GM04504 (cell line): ENCODE data around the gene GLYATL3.

Experiments
- DNase-seq: peaks from one replicate; pipeline ENCODE4 v3.0.0-alpha.2; 2012; ENCODE audit warnings: low read depth

GLYATL3 gene

DNA sequence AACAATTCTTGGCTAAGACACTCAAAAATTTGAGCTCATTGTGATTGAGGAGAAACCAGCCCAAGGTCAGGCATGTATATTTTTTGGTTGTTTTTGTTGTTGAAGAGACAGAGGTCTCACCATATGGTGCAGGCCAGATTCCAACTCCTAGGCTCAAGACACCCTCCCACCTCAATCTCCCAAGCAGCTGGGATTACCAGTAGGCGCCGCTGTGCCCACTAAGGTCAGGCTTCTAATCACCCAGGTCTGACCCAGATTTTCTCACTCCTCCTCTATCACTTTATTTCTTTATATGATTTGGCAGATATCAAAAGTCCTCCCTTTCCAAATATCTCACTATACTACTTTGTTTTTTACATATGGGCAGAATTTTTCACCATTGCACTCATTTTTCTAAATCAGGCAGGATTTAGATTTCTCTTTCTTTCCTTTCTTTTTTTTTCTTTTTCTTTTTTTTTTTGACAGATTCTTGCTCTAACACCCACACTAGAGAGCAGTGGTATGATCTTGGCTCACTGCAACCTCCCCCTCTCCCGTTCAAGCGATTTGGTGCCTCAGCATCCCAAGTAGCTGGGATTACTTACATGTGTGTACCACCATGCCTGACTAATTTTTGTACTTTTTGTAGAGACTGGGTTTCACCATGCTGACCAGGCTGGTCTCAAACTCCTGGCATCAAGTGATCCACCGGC lies 49.0 kb downstream of the GLYATL3 start:
- DNase-seq, result no peak

DNA sequence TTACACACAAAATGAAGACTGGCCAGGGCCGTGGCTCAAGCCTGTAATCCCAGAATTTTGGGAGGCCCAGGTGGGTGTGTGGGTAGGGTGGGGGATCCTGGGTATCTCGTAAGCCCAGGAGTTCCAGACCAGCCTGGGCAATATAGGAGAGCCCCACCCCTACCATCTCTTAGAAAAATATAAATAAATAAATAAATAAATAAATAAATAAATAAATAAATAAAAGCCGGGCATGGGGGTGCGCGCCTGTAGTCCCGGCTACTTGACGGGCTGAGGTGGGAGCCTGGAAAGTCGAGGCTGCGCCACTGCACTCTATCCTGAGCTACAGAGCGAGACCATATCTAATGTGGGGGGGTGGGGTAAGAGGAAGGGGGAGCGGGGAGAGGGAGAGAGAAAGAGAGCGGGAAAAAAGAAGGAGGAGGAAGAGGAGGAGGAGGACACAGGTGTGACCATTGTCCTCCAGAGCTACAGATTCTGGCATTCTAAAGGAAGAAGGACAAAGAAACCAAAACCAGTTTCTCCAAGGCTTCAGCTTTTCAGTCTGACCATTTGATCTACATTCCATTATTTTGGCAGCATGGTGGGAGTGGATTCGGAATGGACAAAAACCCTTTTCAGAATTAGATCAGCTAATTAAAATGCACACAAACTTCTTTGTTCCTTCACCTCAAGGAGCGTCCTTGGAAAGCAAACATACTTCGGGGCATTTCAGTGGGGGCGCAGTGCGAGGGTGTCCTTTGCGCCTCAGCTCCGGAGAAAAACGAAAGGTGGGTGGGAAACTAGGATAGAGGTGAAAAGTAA lies 50.2 kb downstream of the GLYATL3 start:
- DNase-seq, result no peak

DNA sequence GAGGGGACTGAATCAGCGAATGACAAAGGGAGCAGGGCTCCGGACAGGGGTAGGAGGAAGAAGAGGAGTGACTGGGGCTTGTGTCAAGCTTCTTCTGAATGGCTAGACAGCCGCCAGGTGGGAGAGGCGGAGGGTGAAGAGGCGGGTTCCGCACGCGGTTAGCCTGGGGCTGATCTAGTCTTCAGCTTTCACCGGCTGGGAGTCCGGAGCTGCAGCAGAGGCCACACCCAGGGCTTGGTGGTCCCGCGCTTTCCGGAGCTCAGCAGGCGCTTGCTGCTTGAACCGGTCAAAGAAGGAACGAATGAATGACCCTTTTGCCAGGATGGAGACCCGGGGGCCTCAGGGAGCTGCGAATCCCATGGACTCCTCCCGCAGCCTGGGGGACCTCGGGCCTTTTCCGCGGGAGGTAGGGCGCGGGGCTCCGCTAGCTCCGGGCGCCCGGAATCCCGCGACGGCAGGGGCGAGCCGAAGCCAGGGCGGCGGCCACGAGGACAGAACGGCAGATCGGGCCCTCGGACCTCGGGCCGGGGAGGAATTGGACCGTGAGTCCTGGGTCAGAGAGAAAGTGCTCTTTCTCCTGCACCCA lies 50.9 kb downstream of the GLYATL3 start, which contains the start of gene C6orf141:
Gene C6orf141, plus strand, starts transcription at position 177 of the 586 bp plus-strand sequence. Its CDS starts 125 bp downstream, at position 302.
- no peak for DNase-seq

DNA sequence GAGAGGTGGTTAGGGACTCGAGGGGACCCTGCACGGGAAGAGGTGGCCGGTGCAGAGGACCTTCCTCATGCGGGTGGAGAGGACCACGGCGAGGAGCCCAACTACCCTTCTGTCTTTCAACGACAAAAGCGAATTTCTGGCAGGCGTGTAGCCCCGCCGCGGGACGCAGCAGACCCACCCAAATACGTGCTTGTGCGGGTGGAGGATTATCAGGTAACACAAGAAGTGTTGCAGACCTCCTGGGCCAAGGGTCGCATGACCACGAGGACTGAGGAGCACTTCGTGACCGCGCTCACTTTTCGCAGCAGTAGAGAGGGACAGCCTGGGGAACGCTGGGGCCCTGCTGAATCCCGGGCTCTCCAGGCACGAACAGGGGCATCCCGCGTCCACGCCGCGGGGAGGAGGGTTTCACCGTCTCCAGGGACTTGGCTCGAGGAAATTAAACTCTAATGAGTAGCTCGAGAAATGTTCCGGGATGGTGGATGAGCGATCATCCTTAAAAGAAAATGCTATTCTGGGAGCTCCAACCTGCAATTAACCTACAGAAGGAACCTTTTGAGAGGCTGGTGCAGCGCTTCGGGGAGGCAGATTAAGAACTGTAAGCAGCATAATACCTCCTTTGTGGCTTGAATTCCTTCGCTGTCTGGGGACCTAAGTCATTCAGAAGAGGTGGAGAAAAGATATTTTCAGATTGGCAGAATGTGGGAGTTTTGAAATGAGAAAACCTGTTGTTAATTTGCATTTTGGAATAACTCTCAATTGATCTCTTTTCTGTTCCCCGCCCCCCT lies 51.5 kb downstream of the GLYATL3 start:
- DNase-seq, result no peak

DNA sequence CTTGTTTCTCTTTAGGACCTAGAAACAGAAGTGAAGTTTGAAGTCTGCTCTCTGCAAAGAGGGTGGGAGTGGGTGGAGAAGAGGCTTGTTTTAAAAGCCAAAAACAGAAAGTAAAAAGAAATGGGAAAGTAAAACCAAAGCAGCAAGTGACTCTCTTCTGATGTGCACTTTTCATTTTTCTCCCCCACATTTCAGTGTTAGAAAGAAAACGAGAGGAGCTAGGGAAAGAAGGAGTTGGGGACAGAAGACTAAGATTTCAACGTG lies 52.1 kb downstream of the GLYATL3 start:
- DNase-seq, result no peak

DNA sequence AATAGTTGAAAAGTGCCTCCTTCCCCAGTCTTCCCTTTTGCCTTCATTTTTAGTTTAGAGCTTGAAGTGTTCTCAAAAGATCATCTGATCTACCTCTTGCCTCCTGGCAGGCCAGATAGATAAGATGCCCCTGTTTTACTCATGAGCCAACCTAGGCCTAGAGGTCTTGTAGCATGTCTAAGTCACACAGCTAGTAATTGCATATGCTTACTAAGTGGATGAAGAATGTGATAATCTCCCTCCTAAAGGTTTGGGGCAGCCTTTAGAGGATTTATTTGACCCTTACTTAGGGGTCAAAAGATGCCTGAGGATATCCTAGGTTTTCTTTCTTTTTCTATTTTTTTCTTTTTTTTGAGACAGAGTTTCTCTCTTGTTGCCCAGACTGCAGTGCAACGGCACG lies 52.9 kb downstream of the GLYATL3 start:
- DNase-seq, result no peak

DNA sequence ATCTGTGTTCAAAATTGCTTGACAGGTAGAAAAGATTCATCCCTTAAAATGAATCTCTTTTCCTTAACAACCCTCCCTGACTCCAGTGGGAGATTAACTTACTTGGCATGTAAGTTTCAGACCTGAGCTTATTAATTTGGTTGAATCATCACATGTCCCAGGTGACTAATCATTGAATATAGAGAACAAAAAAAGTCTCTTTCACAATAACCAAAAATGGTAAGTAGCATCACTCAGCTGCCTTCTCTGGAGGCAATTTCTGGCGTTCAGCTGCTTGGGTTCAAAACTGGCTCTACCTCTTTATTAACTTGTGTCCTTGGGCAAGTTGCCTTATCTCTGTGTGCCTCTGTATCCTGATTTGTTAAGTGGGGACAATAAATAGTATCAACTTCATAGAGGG lies 53.7 kb downstream of the GLYATL3 start:
- DNase-seq, result peak; percentile 26

DNA sequence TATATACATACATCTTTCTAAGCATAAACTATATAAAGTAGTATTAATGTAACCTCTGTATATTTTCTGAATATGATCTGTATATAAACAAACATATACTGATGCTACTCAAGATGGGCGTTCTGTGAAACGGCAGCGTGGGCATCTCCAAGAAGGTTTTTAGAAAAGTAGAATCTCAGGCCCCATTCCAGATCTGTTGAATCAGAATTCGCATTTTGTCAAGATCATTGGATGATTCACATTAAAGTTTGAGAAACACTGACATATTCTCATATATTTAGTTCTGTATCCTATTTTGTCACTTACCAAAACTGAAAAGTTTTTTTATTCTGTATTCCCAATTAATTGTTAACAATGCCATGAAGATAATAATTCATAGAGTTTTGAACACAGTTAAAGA lies 56.2 kb downstream of the GLYATL3 start:
- no peak for DNase-seq

DNA sequence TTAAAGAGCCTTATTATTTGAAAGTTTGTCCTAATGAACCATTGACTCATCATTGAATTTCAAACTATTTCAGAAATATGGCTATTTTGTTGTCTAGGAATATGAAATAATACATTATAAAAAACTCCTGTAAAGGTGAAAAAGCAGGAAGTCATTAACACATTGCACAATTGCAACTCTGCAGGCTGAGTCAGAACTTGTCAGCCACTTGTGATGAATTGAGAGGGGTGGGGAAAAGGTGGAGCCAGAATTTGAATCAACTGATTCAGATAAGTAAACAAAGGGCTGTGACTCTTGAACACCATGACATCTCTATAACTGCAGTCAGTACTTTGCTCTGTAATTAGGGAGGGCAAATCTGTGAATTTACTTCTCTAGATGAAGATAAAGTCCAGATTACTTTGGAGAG lies 56.7 kb downstream of the GLYATL3 start:
- DNase-seq, result peak; percentile 66

DNA sequence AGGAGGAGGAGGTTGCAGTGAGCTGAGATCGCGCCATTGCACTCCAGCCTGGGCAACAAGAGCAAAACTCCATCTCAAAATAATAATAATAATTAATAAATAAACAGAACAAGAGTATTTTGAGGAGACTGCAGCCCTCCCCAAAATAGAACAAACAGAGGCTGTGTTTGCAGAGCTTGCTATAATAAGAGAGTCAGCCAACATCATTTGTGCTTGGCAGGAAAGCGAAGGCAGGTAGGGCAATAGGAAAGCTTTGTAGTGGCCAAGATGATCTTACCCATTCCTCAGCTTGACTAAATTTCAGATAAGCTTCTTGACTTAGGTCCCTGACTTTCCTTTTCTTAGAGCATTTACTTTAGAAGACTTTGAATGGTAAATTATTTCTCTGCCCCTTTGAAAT lies 57.5 kb downstream of the GLYATL3 start:
- DNase-seq, result no peak

DNA sequence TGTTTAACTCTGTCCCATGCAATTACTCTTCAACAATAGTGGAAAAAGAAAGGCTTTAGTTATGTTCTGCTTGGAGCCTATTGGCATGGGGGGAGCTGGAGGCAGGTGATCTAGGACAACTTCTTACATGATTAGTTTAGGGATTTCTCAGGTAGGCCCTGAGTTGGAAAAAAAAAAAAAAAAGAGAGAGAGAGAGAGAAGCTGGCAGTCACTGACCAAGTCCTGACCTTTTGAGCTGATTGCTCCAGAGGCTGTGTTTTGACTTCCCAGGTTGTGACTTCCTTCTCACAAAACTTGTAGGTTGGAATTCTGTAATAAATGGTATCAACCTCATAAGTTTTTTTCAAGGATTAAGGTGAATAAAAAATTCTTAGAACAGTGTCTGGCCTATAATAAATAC lies 58.5 kb downstream of the GLYATL3 start:
- DNase-seq, result no peak

DNA sequence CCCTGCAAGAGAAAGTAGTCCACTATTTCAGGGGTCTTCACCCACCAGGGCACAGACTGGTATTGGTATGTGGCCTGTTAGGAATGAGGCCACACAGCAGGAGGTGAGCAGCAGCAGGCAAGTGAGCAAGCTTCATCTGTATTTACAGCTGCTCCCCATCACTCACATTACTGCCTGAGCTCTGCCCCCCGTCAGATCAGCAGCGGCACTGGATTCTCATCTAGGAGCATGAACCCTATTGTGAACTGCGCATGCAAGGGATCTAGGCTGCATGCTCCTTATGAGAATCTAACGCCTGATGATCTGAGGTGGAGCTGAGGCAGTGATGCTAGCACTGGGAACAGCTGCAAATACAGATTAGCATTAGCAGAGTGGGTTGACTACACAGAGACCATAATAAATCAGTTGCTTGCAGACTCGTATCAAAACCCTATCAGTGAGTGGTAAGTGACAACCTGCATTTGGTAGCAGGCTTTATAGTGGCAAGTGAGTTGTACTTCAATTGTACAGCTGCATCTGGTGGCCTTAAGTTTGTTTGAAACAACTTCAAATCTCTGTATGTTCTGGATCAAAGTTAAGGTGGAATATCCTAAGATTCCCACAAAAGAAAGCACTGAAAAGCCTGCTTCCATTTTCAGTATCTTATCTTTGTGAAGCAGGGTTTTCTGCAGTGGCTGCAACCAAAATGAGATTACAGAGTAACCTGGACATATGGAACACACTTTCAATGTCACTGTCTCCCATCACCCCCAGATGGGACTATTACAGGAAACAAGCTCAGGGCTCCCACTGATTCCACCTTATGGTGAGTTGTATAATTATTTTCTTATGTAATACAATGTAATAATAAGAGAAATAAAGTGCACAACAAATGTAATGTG lies 63.5 kb downstream of the GLYATL3 start:
- DNase-seq, result no peak

DNA sequence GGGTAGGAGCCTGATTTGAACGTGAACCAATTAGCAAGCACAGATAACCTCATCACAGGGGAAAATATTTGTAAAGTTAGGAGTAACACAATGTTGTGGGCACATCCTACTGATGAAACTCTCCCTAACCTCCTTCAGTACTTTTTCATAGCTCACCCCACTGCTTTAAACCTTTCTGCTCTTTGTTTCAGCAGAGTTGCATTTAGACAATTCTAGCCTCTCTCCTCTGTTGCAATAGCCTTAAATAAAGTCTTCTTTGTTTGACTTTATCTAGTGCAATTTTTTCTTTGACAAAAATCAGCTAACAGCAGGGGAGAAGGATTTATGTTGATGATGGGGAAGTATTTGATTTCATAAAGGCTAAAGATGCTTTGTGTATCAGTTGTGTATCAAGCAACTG lies 64.8 kb downstream of the GLYATL3 start:
- DNase-seq, result no peak

DNA sequence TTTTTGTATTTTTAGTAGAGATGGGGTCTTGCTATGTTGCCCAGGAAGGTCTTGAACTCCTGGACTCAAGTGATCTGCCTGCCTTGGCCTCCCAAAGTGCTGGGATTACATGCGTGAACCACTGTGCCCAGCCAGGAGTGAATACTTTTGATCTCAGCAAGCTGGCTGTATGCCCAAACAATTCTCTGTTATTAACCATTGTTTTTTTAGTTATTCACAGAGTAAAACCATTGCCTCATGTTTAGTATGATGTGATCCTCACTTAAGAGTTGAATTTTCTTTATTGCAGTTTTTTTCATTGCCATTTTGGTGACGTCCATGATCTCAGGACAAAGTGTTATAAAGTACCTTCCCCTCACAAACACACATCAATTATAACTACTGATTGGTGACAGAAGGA lies 65.5 kb downstream of the GLYATL3 start:
- no peak for DNase-seq

DNA sequence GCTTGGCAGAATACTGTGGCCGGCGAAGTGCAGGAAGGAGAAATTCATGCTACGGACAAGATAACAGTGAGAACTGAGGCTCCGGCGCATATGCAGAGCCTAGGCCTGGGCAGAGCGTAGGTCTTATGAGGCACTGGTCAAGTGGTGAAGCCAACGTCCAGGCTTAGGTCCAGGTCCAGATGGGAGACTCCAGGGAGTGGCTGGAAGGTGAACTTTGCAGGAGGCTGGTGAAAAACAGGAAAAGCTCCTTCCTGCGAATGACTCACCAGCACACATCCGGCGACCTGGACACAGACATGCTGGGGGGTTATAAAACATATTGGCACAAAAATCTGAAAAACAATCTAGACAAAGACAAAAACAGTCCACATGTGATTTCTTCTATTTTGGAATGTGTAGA lies 66.1 kb downstream of the GLYATL3 start:
- no peak for DNase-seq

DNA sequence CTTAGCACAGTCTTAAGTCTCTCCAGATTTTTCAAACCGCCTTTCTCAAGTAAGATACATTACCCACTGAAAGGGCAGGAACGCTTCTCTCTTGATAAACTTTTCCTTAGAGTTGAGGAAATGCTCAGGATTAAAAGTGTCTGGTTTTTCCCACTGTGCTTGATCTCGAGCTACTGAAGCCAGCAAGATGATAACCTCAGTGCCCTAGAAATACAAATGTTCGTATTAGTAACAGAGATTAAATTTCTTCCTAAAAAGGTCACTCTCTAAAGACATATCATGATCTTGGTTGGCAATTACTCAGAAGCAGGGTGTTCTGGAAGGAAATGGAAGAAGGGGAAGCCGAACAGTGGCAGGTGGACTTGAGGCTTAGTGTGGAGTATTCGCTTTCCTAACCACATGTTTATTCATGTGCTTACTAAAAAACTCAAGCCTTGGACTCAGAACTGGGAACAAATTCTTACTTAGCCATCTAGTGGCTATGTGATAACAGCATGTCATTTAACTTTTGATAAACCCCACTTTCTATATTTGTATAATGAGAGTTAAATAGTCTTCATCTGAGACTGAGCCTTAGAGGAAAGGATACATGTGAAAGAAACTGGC lies 70.9 kb downstream of the GLYATL3 start:
- no peak for DNase-seq

DNA sequence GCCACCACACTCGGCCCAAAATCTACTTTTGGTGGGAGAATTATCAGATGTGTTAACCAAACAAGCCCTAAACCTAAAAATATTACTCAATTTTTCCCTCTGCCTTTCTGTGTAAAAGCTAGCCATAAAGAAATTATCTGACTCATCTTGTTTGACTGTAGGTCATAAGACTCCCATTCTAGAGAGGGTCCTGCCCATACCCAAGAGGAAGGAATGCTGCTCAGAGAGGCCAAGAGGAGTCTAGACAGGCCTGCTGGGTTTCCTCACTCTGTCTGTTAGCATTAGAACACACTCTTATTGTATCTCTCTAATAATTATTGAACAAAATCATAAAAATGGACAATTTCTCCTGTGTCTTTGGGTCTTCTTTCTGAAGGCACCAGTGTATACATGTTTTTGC lies 76.9 kb downstream of the GLYATL3 start:
- DNase-seq, result no peak
